CD4-positive, CD25-positive, alpha-beta regulatory T cell (primary cell): Measurements from ENCODE around the gene BORCS6. TPM values are rescaled to one million over a fixed set of nuclear protein-coding genes. Genes with fewer than 3 reads are reported as not detected.

Source experiments
- ATAC-seq, 2 donors: fragments of 150-1000 bp; cut with Tn5 transposase; one replicate each; pipeline ENCODE4 v1.10.0; 2021; ENCODE audit warnings: low read depth in 2 of 2, moderate number of reproducible peaks in 2 of 2, moderate library complexity in 1 of 2
- DNase-seq, 3 donors: peaks; one replicate each; pipeline versions ENCODE4 v3.0.0 to v3.0.0-alpha.2; 2012 to 2022; ENCODE audit warnings: mixed read lengths in 1 of 3
- H3K27ac ChIP-seq: one replicate; pipeline ENCODE4 v1.7.0; 2013; ENCODE audit warnings: mild to moderate bottlenecking, low read length; ENCODE audit not compliant: insufficient read depth, poor library complexity, severe bottlenecking
- H3K27me3 ChIP-seq: one replicate; pipeline ENCODE4 v1.7.0; 2013; ENCODE audit warnings: low read length; ENCODE audit not compliant: control insufficient read depth, insufficient read depth
- H3K36me3 ChIP-seq: one replicate; pipeline ENCODE4 v1.7.0; 2013; ENCODE audit warnings: mild to moderate bottlenecking, low read length, moderate library complexity; ENCODE audit not compliant: control insufficient read depth, insufficient read depth
- H3K4me1 ChIP-seq: 2 replicates; pipeline ENCODE4 v1.7.0; 2013; ENCODE audit warnings: mild to moderate bottlenecking, low read length; ENCODE audit not compliant: insufficient read depth, control insufficient read depth, poor library complexity, severe bottlenecking
- H3K4me3 ChIP-seq: one replicate; pipeline ENCODE4 v1.7.0; 2013; ENCODE audit warnings: low read depth, mild to moderate bottlenecking, low read length, moderate library complexity
- H3K9me3 ChIP-seq, 2 experiments: 1 replicate in 1 of 2; 2 replicates in 1 of 2; pipeline ENCODE4 v1.7.0; 2013; ENCODE audit warnings: low read length in 2 of 2, mild to moderate bottlenecking in 1 of 2, moderate library complexity in 1 of 2; ENCODE audit not compliant: control insufficient read depth in 2 of 2
- H3K27ac Mint-ChIP-seq, 3 donors: one replicate each; pipeline ENCODE4 v1.8.0; 2020 to 2022; ENCODE audit warnings: mild to moderate bottlenecking in 3 of 3, mixed read lengths in 3 of 3, moderate library complexity in 2 of 3
- H3K27me3 Mint-ChIP-seq: one replicate; pipeline ENCODE4 v1.8.0; 2022; ENCODE audit warnings: mild to moderate bottlenecking, mixed read lengths
- H3K36me3 Mint-ChIP-seq: one replicate; pipeline ENCODE4 v1.8.0; 2020; ENCODE audit warnings: mixed read lengths
- H3K4me1 Mint-ChIP-seq, 4 donors: one replicate each; pipeline ENCODE4 v1.8.0; 2020 to 2022; ENCODE audit warnings: mixed read lengths in 4 of 4, mild to moderate bottlenecking in 1 of 4
- H3K4me3 Mint-ChIP-seq, 4 donors: one replicate each; pipeline ENCODE4 v1.8.0; 2020 to 2022; ENCODE audit warnings: mild to moderate bottlenecking in 4 of 4, mixed read lengths in 4 of 4, moderate library complexity in 3 of 4
- H3K9me3 Mint-ChIP-seq, 7 donors: one replicate each; pipeline ENCODE4 v1.8.0; 2020 to 2022; ENCODE audit warnings: mixed read lengths in 7 of 7, mild to moderate bottlenecking in 3 of 7, moderate library complexity in 2 of 7
- polyA plus RNA-seq, 4 donors: library from polyadenylated mRNA; unstranded; fragments of 300-500 nt; fragmentation: Illumina TruSeq; gene quantifications; one replicate each; pipeline ENCODE4 v1.2.3, GENCODE V29; 2021
- total RNA-seq: library from RNA; stranded (reverse); gene quantifications from one replicate; pipeline ENCODE4 v1.2.3, GENCODE V29; 2022

BORCS6 gene
- total and polyA plus RNA-seq, 5 donors from 2014 or later, result 10.1 to 29.9 (median 25.0) TPM

GRCh38 chr17:8153957-8154607 lies 35.9 kb downstream of the BORCS6 start:
- peaks cover 79% of the 10 kb centered on the region for H3K4me1 ChIP-seq
- no peak overlapping the region for H3K27ac Mint-ChIP-seq
- H3K4me3 ChIP-seq, result peak overlapping the region; percentile 94
- H3K36me3 Mint-ChIP-seq, result peaks cover 10% of the 10 kb centered on the region
- H3K27ac ChIP-seq, result peak overlapping the region; percentile 100
- no peaks in the 10 kb centered on the region for H3K27me3 ChIP-seq
- peaks cover 8 to 53% (median 40%) of the 10 kb centered on the region in 4 donors for H3K4me1 Mint-ChIP-seq
- peaks cover 18% of the 10 kb centered on the region for H3K36me3 ChIP-seq
- peak; percentile 83 to 92 (median 86) for DNase-seq
- H3K9me3 Mint-ChIP-seq, result peaks cover 0 to 3% (median 0%) of the 10 kb centered on the region in 7 donors
- H3K4me3 Mint-ChIP-seq, result peak overlapping the region in 1 of 4 donors; percentile 97
- peaks cover 18% of the 10 kb centered on the region for H3K27me3 Mint-ChIP-seq
- ATAC-seq, result no peak
- no peaks in the 10 kb centered on the region for H3K9me3 ChIP-seq

GRCh38 chr17:8153525-8153956 lies 36.4 kb downstream of the BORCS6 start:
- H3K4me1 ChIP-seq, result peaks cover 73% of the 10 kb centered on the region
- peaks cover 0 to 3% (median 0%) of the 10 kb centered on the region in 7 donors for H3K9me3 Mint-ChIP-seq
- peak overlapping the region; percentile 100 for H3K27ac ChIP-seq
- H3K4me3 Mint-ChIP-seq, result peak overlapping the region in 3 of 4 donors; percentile 92 to 97 (median 95)
- peaks cover 7% of the 10 kb centered on the region for H3K36me3 Mint-ChIP-seq
- H3K27me3 ChIP-seq, result no peaks in the 10 kb centered on the region
- no peak for ATAC-seq
- H3K27ac Mint-ChIP-seq, result peak overlapping the region in 1 of 3 donors; percentile 97
- H3K9me3 ChIP-seq, result no peaks in the 10 kb centered on the region
- peaks cover 22% of the 10 kb centered on the region for H3K36me3 ChIP-seq
- peak overlapping the region; percentile 68 for H3K4me3 ChIP-seq
- H3K27me3 Mint-ChIP-seq, result peaks cover 18% of the 10 kb centered on the region
- peaks cover 8 to 48% (median 35%) of the 10 kb centered on the region in 4 donors for H3K4me1 Mint-ChIP-seq
- peak in 1 of 3 donors; percentile 35 for DNase-seq

- peaks cover 11% of the 10 kb centered on the region for H3K36me3 Mint-ChIP-seq
- H3K4me3 ChIP-seq, result peak overlapping the region; percentile 68
- H3K27me3 Mint-ChIP-seq, result peaks cover 18% of the 10 kb centered on the region
- H3K27ac Mint-ChIP-seq, result peak overlapping the region in 1 of 3 donors; percentile 97
- no peaks in the 10 kb centered on the region for H3K9me3 ChIP-seq
- H3K27me3 ChIP-seq, result no peaks in the 10 kb centered on the region
- H3K36me3 ChIP-seq, result peaks cover 27% of the 10 kb centered on the region
- peaks cover 68% of the 10 kb centered on the region for H3K4me1 ChIP-seq
- H3K27ac ChIP-seq, result peak overlapping the region; percentile 100
- H3K4me1 Mint-ChIP-seq, result peaks cover 8 to 43% (median 33%) of the 10 kb centered on the region in 4 donors
- peak overlapping the region in 3 of 4 donors; percentile 92 to 97 (median 95) for H3K4me3 Mint-ChIP-seq
- DNase-seq, result no peak
- ATAC-seq, result no peak
- H3K9me3 Mint-ChIP-seq, result peaks cover 0 to 3% (median 0%) of the 10 kb centered on the region in 7 donors
These were observed 36.9 kb downstream of the BORCS6 start for GRCh38 chr17:8153031-8153451.

- Mint-ChIP-seq H3K36me3 (peaks cover 14% of the 10 kb centered on the region), H3K4me3 (peak within 1 kb of the TSS in 3 of 4 donors; percentile 92 to 97 (median 95)), H3K27me3 (peaks cover 18% of the 10 kb centered on the region), H3K9me3 (peaks cover 0 to 3% (median 0%) of the 10 kb centered on the region in 7 donors), H3K4me1 (peaks cover 8 to 44% (median 33%) of the 10 kb centered on the region in 4 donors), H3K27ac (peak within 1 kb of the TSS in 1 of 3 donors; percentile 97)
- Histone ChIP-seq H3K36me3 (peaks cover 34% of the 10 kb centered on the region), H3K9me3 (no peaks in the 10 kb centered on the region), H3K4me1 (peaks cover 68% of the 10 kb centered on the region), H3K27me3 (no peaks in the 10 kb centered on the region), H3K27ac (peak within 1 kb of the TSS; percentile 100), H3K4me3 (peak within 1 kb of the TSS; percentile 83)
- ATAC-seq (peak; percentile 1 to 3), DNase-seq (peak; percentile 72 to 91 (median 81))
These were observed 37.7 kb downstream of the BORCS6 start, which contains the start of gene PER1 for GRCh38 chr17:8152112-8152775. Gene PER1, minus strand, starts transcription at chr17:8152404. Its CDS starts 1,698 bp downstream, at chr17:8150706.

GRCh38 chr17:8151641-8152111 lies 38.3 kb downstream of the BORCS6 start:
- DNase-seq (no peak), ATAC-seq (no peak)
- Mint-ChIP-seq H3K27me3 (peaks cover 18% of the 10 kb centered on the region), H3K36me3 (peaks cover 18% of the 10 kb centered on the region), H3K27ac (peak overlapping the region in 1 of 3 donors; percentile 97), H3K4me3 (peak overlapping the region in 3 of 4 donors; percentile 92 to 97 (median 95)), H3K4me1 (peaks cover 8 to 44% (median 33%) of the 10 kb centered on the region in 4 donors), H3K9me3 (peaks cover 0 to 3% (median 0%) of the 10 kb centered on the region in 7 donors)
- Histone ChIP-seq H3K36me3 (peaks cover 39% of the 10 kb centered on the region), H3K4me1 (peaks cover 62% of the 10 kb centered on the region), H3K27ac (peak overlapping the region; percentile 100), H3K4me3 (peak overlapping the region; percentile 83), H3K27me3 (no peaks in the 10 kb centered on the region), H3K9me3 (no peaks in the 10 kb centered on the region)

GRCh38 chr17:8151120-8151640 lies 38.8 kb downstream of the BORCS6 start:
- Histone ChIP-seq H3K27me3 (no peaks in the 10 kb centered on the region), H3K4me3 (peak overlapping the region; percentile 83), H3K27ac (peak overlapping the region; percentile 100), H3K4me1 (peaks cover 62% of the 10 kb centered on the region), H3K9me3 (no peaks in the 10 kb centered on the region), H3K36me3 (peaks cover 44% of the 10 kb centered on the region)
- Mint-ChIP-seq H3K27ac (peak overlapping the region in 1 of 3 donors; percentile 97), H3K4me1 (peaks cover 8 to 44% (median 33%) of the 10 kb centered on the region in 4 donors), H3K27me3 (peaks cover 18% of the 10 kb centered on the region), H3K4me3 (peak overlapping the region in 3 of 4 donors; percentile 92 to 97 (median 95)), H3K9me3 (peaks cover 0 to 3% (median 0%) of the 10 kb centered on the region in 7 donors), H3K36me3 (peaks cover 23% of the 10 kb centered on the region)
- DNase-seq, result peak; percentile 89 to 93 (median 91)
- ATAC-seq, result peak; percentile 67 to 72
